ENCODE data around the gene RUBCN. TPM values are rescaled to one million over a fixed set of nuclear protein-coding genes. Genes with fewer than 3 reads are reported as not detected.

The RUBCN gene
- total RNA-seq (2022; extraction: Qiagen RNA extraction; ENCODE audit: low read depth), result 7.3 to 10.9 TPM (median 8.4 TPM) in 5 replicates

DNA sequence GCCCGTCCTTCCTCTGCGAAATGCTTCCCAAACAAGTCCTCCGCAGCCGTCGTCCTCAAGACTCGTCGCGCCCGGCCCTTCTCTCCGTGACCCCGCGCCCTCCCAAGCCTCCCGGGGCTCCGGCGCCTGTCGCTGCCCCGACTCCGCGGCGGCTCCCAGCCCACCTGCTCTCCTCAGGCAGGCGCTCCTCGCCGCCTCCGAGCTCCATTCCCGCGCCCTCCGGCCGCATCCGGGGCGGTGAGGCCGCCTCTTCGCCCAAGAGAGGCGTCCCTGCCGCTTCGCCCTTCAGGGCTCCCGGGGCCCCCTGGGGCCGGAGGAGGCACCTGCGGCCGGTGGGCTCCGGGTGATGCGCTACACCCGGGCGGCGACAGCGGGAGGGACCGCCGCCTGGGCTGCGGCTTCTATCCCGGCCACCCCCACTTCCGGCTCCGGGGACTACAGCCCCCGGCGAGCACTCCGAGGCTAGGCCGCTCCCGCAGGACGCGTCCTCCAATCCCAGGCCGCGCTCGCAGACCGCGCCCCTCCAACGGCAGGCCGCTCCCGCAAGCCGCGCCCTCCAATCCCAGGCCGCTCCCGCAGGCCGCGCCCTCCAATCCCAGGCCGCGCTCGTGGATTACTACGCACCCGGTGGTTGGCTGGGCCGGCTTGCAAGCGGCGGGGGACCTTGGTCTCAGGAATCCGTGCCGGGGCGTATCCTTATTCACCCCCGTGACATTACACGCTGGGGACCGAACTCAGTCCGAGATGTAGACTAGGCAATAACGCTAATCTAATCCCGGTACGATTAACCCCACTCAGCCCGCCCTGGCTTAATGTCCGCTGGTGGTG lies at the start of gene RUBCN:
Gene RUBCN, minus strand, starts transcription at position 414 of the 828 bp plus-strand sequence. Its CDS starts 185 bp downstream, at position 229.

DNA sequence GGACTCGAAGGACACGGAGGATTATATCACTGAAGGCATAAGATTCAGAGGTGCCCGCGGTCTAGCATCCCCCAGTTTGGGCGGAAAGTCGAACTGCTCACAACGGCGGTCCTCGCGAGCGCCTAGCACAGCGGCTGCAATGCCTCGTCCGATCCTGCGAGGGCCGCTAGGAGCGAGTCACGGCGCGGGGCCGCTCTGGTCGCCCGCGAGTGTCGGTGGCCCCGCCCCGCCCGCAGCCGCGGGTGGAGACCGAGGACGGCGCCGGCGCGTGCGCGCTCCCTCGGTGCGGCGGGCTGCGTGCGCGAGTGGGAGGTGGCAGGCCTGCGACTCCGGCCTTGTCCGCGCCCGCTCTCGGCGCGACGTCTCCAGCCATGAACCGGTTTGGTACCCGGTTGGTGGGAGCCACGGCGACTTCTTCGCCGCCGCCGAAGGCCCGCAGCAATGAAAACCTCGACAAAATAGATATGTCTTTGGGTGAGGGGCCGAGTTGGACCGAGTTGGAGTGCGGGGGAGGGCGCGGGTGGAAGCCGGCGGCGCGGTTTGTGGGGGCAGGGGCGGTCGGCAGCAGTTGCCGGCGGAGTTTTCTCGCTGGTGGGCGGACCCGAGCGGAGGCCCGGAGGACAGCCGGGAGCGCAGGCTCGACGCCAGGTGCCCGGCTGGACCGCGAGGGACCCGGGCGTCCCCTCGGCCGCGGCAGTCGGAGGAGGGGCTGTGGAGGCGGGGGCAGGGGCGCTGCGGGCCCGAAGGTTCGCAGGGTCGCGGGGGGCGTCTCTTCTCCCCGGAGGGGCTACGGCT lies 13.1 kb upstream of the RUBCN start, which contains the start of gene FYTTD1:
Gene FYTTD1, plus strand, starts transcription at position 283 of the 795 bp plus-strand sequence. Its CDS starts 89 bp downstream, at position 372.

Other genes starting within 250 kb of the RUBCN start
- gene BDH1, start 180.9 kb downstream of the RUBCN start, total RNA-seq (2022; extraction: Qiagen RNA extraction; ENCODE audit: low read depth), result 2.8 to 4.2 TPM (median 2.9 TPM) in 5 replicates
- 23.6 to 35.2 TPM (median 28.1 TPM) in 5 replicates for gene FYTTD1, start 13.0 kb upstream of the RUBCN start, total RNA-seq (2022; extraction: Qiagen RNA extraction; ENCODE audit: low read depth)
- 13.2 to 24.1 TPM (median 15.4 TPM) in 5 replicates for gene LRCH3, start 54.4 kb upstream of the RUBCN start, total RNA-seq (2022; extraction: Qiagen RNA extraction; ENCODE audit: low read depth)
- gene RPL35A, start 213.3 kb upstream of the RUBCN start, total RNA-seq (2022; extraction: Qiagen RNA extraction; ENCODE audit: low read depth), result 1,027 to 1,152 TPM (median 1,082 TPM) in 5 replicates
- gene LMLN, start 223.3 kb upstream of the RUBCN start, total RNA-seq (2022; extraction: Qiagen RNA extraction; ENCODE audit: low read depth), result 1.7 to 2.6 TPM (median 2.3 TPM) in 5 replicates